HG03521 (cell line): ENCODE data around the gene SDC4.
A peak's percentile ranks its signal among the peaks of the same experiment; 100 is the strongest.

ENCODE experiments used
- ATAC-seq: cut with Tn5 transposase; IDR thresholded peaks from one replicate; pipeline ENCODE4 v1.9.1; 2021; ENCODE audit warnings: mild to moderate bottlenecking, moderate library complexity; ENCODE audit not compliant: unreplicated experiment

Gene SDC4

DNA sequence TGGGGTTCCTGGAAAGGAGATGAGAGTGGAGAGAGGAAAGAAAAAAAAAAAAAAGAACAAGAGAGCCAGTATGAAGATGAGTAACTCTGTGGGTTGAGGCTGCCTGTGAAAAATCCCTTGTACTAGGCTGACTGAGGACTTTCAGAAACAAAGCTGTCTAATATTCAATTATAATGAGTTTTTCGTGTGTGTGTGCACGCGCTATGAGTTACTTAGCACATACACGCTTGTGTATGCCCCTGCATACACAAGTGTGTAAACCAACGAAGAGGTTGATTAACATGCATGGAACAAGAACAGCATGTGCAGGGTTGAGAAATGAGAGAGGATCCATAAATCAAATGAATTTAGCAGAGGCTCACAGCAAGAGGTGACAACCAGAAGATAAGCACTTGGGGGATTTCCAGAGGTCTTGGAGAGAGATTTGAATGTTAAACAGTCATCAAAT lies 46.4 kb downstream of the SDC4 start:
- ATAC-seq = no peak

DNA sequence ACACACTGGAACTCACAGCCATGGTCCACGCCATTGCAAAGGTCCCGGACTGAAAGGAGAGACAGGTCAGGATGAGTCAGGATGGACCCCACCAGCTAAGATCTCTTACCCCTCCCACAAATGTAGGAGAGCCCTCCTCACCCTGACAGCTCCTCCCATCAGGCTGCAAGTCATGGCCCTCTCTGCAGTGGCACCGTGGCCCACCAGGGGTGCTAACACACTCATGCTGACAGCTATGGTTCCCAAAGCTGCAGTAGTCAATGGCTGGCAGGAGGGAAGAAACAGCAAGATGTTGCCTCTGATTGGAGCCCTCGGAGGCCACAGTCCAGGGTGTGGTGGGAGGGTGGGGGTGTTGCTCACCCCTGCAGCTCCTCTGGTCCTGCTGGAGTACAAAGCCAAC lies 47.3 kb downstream of the SDC4 start:
- no peak for ATAC-seq

DNA sequence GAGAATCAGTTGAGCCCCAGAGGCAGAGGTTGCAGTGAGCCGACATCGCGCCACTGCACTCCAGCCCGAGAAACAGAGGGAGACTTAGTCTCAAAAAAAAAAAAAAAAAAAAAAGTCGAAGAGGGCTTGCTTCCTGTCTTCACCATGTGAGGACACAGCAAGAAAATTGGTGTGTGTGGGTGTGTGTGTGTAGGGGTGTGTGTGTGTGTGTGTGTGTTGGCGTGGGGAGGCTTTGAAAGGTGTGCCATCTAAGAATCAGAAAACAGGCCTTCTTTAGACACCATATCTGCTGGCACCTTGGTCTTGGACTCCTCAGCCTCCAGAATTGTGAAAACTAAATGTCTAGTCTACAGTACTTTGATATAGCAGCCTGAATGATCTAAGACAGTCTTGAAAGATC lies 48.4 kb downstream of the SDC4 start:
- no peak for ATAC-seq

DNA sequence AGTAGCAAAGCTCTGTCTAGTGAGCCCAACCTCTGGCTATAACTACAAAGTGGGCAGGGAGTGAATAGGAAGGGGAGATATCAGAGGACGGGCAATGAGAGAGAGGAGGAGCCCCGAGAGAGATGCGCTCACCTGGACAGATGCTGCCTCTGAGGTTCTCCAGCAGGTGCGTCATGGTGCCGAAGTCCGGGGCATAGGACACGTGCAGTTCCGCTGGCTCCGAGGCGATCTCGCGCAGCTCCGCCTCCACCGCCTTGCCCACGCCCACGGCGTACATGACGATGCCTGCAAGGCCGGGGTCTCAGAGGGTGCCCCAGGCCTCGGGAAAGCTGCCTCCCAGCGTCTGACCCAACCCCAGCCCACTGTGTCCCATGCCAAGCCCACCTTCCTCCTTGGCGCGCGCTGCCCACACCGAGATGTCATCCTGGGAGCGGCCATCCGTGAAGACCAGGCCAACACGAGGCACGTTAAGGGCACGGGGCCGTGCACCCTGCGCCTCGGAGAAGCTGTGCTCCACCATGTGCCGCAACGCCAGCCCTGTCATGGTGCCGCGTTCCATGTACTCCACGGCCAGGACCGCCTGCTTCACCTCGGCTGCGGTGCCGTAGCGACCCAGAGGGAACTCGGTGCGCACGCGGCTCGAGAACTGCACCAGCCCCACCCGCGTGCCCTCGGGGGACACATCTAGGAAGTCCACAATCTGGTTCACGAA lies 50.3 kb downstream of the SDC4 start:
- no peak for ATAC-seq

DNA sequence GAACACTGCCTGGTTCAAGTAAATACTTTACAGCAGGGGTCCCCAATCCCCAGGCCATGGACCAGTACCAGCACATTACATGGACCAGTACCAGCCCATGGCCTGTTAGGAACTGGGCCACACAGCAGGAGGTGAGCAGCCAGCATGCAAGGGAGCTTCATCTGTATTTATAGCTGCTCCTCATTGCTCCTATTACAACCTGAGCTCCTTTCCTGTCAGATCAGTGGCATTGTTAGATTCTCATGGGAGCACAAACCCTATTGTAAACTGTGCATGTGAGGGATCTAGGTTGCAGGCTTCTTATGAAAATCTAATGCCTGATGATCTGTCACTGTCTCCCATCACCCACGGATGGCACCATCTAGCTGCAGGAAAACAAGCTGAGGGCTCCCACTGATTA lies 53.6 kb downstream of the SDC4 start:
- no peak for ATAC-seq

DNA sequence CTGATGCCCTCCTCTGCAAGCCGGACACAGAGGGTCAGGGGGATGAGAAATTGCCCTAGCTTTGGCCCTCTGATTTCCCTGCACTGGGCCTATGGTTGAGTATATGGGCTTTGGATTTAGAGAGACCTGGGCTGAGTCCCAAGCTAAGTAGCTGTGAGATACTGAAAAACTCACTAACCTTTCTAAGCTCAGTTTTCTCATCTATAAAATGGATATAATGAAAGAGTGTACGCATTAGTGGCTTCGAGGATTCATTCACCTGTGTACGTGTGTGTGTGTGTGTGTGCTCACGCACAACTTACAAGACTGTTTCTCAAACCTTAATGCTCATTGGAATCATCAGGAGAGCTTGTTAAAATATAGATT lies 54.2 kb downstream of the SDC4 start:
- no peak for ATAC-seq

DNA sequence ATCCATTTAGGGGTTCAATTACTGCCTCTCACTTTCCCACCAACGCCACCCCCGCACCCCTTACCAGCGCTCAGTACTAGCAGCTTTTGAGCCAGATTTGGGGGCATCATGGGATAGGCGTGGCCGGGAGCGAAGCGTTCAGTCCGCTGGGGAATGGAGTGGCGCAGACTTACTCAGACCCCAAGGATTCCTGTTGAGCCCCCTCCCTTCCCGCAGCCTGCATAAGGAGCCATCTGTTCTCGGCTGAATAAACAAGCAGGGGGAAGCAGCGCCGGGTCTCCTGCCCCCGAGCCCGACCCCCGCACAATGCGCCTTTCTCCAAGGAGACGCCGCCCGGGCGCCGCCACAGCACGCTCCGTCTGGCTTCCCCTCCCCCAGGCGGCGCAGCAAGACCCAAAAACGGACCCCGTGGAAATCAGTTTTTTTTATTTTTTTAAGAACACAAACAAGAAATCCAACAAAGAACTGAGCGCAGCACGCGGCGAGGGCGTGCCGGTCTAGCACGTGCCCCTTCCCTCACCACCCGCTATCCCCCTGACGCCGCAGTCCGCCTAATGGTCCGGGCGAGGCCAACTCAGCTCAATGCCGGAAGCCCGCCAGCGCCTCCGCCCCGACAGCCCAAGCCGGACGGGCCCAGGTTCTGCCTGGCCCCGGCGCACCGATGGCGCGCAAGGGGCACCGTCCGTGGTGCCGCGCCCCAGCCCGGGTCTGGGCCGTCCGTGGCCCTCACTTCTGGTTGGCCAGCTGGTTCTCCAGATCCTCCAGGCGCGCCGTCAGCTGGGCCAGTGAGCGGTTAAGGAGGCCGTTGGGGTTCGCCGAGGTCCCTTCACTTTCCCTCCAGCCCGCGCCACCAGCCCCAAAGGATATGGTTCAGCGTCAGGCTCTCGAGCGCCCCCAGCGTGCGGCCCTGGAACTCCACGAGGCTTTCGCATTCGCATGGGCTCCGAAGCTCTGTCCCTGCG lies 54.9 kb downstream of the SDC4 start:
- ATAC-seq = peak; percentile 71

DNA sequence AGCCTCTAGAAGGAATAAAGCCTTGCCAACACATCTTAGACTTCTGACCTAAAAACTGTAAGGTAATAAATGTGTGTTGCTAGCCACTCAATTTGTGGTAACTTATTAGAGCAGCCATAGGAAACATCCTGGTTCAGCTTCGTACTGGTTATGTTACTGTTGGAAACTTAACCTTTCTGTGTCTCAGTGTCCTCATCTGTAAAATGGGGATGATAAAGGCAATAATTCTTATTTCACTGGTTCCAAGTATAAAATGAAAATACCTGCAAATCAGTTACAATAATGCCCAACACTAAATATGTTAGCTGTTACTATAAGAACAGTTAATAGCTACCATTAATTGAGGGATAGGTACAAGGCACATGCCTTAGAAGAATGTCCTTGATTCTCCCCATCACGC lies 55.9 kb downstream of the SDC4 start:
- ATAC-seq = no peak

DNA sequence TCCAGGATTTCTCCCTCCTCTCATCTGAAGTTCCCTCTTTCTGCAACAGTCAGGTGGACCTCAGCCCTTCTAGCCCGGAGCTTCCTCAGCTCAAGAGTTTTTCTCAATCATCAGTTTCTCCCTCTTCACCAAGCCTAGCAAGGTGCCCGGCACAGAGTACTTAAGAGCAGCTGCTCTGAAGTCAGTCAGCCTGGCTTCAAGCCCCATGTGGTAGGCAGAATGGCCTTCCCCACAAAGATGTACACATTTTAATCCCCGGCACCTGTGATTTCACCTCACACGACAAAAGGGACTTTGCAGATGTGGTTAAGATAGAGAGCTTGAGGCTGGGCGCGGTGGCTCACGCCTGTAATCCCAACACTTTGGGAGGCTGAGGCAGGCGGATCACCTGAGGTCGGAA lies 56.7 kb downstream of the SDC4 start:
- ATAC-seq = no peak

DNA sequence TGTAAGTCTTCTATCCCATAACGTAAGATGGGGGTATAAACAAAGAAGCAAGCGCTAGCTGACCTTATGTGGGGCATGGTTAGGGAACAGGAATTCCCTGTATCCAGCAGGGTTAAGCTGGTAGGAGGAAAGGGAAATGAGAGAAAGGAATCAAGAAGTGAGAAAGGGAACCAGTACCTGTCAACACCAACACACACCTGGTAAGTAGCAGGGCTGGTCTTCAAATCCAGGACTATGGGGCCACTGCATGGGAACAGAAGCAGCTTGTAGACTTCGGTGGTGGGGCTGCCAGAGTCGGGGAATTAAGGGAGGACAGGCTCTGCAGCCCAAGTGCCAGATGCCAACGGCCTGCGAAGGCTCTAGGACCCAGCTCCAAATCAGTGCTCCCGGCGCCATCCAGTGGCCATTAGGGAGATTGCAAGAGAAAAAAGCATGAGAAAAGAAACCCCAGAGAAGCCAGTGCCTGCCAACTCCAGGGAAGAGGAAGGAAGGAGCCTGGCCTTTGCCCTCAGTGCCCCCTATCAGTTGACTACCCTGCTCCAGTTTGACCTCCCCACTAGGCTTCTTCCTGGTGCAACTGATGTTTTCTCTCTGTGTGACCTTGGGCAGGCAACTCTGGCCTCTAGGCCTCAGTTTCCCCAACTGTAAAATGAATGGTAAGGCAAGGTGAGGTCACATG lies 57.4 kb downstream of the SDC4 start:
- no peak for ATAC-seq

DNA sequence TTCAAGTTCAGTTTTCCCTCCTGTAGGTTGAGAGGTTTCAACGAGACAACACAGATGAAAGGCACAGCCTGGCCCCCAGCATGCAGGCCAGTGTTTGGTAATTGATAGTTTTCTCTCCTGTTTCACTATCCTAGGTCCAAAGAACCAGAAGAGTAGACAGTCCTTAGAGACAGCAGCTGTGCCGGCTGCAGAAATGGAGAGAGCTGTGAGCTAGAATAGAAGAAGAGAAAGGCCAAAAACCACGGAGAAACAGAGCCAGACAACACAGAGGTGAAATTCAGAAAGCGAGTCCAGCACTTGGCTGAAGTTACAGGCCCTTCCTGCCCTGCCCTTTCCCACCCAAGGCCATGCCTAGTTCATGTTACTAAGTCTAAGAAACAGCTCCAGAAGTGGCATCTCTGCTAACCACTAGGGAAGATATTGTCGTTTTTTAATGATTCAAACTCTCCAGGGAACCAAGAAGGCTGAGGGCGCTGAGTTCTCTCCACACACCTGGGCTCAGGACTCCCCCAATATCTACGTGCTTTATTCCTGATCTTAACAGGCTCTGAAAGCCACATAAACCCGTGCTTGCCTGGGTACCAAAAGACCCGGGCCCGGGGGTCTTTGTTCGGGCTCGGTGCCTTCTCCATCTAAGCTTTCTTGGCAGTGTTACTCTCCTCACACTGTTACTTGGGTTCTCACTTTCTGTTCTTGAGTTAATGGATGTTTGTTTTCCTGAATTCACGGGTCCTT lies 58.1 kb downstream of the SDC4 start:
- ATAC-seq = no peak

DNA sequence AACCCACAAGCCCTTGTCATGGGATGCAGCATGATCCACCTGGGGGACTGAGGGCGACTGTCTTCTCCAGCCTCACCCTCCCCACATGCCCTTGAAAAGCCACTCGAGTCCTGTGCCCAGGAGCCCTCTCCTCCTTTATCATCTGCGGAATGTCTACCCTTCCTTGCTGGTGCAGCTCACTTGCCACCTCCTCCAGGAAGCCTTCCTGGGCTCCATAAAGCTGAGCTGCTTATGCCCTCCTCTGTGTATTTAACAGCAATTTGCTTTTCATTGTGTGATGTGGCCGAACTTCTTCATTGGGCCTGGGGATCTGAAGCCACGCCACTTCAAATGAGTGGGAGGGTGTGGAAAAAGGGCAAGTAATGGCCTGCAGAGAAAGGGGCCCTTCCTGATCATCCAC lies 59.4 kb downstream of the SDC4 start:
- ATAC-seq = no peak

DNA sequence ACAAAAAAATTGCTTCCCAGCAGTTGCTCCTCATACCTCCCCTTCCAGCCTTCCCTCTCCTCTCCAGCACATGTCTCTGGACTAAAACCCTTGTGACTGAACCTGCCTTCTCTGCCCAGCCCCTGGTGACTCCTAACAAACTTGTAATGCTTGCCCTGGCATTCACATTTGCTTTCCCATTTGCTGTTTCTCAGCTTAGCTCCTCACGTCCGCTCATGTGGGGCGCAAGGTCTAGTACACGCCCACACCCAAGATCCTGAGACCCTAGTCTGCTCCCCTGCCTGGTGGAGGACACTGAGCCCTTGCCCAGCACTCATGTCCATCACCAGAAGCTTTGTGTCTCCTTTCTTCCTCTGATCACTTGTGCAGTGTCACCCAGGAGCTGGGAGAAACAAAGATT lies 59.8 kb downstream of the SDC4 start:
- no peak for ATAC-seq

DNA sequence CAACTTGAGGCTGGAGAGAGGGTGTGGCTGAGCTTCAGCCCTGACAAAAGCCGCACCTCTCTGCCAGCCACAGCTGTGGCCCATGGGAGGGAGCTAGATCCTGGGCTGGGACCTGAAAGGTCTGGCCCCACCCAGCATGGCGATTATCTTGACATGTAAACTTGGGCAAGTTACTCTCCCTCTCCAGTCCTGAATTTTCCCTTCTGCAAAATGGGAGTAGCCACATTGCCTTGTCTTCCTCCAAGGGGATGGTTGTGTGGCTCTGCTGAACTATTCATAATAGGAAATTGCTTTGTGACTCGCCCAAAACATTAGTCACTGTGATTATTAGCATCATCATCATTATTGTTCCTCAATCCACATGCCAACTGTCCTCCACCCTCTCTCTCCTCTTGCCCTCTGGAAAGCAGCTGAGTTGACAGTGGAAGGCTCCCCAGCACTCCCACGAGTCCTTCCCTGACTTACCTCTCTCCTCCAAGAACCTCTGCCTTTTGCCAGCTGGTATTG lies 64.6 kb downstream of the SDC4 start:
- no peak for ATAC-seq

DNA sequence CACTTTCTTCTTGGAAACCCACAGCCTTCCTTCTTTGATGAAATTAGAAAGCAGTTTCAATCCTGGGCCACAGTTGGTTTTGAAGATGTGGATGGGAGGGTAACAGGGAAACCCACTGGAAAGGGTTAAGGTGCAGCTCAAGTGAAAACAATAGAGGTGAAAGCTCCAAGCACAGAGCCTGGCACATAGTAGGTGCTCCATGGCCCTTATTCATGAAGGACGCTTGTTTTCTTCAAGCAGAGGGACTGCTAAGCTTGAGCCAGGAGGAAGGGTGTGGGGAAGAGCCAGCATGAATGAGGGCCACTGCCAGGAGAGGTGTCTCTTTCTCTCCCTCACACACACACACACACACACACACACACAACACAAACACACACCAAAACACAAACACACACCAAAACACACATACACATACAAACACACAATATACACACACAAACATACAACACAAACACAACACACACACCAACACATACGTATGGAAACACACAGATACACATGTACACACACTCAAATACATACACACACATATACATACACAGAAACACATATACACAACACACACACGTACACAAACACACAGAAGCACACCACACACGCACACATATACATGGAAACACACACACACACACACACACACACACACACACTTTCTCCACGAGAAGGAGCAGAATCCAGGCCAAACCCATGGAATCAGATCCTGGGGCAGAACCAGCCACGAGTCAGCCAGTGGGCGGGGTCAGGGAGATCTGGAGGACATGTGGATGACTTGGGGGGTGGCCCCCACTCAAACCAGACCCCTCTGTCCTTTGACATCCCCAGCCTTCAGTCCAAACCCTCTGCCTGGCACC lies 65.3 kb downstream of the SDC4 start:
- ATAC-seq = no peak

DNA sequence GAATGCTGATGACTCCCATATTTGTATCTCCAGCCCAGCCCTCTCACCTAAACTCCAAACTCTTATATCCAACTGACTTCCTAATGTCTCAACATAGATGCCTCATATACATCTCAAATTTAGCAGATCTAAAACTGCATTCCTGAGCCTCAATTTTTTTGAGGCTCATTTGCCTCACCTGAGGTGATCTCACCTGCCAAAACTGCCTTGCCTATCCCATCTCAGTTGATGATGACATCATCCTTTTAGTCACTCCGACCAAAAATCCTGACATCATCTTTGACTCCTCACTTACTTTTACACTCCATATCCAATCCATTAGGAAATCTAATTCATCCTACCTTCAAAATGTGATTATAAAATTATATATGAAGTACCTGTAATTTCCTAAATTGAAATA lies 68.2 kb downstream of the SDC4 start:
- ATAC-seq = no peak

DNA sequence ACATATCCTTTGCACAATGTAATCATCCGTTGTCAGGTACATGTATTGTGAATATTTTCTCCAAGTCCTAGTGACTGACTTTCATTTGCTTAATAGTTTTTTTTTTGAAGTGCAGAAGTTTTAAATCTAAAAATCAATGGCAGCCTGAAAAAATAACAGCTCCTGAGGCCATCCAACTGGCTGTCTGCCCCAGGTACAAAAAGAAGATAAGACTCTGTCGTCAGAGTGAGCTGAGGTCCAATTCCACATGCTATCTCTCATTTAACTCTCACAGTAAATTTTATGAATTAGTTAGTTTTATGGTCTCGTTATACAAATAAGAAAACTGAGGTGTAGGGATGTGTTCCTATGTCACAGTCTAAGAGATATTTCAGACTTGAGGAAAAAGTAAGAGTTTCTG lies 72.9 kb downstream of the SDC4 start:
- ATAC-seq = no peak
